HepG2 (cell line): ENCODE measurements around the gene ADGRL2. TPM values are rescaled to one million over a fixed set of nuclear protein-coding genes. Genes with fewer than 3 reads are reported as not detected.
A peak's percentile ranks its signal among the peaks of the same experiment; 100 is the strongest.

Experiments used
- ATAC-seq: fragments of 200-7000 bp; cut with Tn5 transposase; 3 replicates; pipeline ENCODE4 v1.9.1; 2020; ENCODE audit warnings: mild to moderate bottlenecking, moderate library complexity
- BruUV-seq: library from RNA; stranded (reverse); fragments of 400-500 nt; replicated peaks from 2 replicates; lab custom pipeline; 2021; lab: Mats Ljungman, UMichigan
- CTCF ChIA-PET: fragments of 300-600 bp; formaldehyde crosslinking; extraction: SDS; loops from one replicate; lab custom pipeline; 2021; ENCODE audit warnings: low total read pairs, inconsistent platforms, low intra/inter-chr PET ratio; lab: Yijun Ruan, JAX
- POLR2A ChIA-PET: fragments of 350-600 bp; sonication (Branson Sonifier 250); formaldehyde crosslinking; loops from one replicate; lab custom pipeline; 2020; ENCODE audit warnings: antibody characterized with exemption, inconsistent platforms; lab: Yijun Ruan, JAX
- DNase-seq: peaks from one replicate; pipeline ENCODE4 v3.0.0-alpha.2; 2015; ENCODE audit warnings: low spot score
- FAIRE-seq: peaks from 3 replicates; lab custom pipeline; 2011; peaks lifted over from hg19 to GRCh38; lab: Jason Lieb, UNC
- H2AFZ ChIP-seq: one replicate; pipeline ENCODE4 v1.6.1; 2011; ENCODE audit warnings: low read length, inconsistent platforms
- H3K27ac ChIP-seq: fragments of 300-600 bp; 3 replicates; pipeline ENCODE4 v1.8.0; 2011; ENCODE audit warnings: mixed run types, mild to moderate bottlenecking, mixed read lengths, low read length, inconsistent platforms; ENCODE audit not compliant: insufficient read depth; ENCODE audit errors: extremely low read length
- H3K27me3 ChIP-seq, 2 experiments: fragments of 200-600 bp in 1 of 2; 2 replicates in 1 of 2; 3 replicates in 1 of 2; pipeline versions ENCODE4 v1.6.0 to v1.8.0; 2011; ENCODE audit warnings: low read length in 2 of 2, mild to moderate bottlenecking in 2 of 2, moderate library complexity in 2 of 2, inconsistent platforms in 1 of 2; ENCODE audit not compliant: insufficient read depth in 2 of 2, control insufficient read depth in 1 of 2
- H3K36me3 ChIP-seq, 2 experiments: fragments of 200-600 bp in 1 of 2; replicated peaks in 1 of 2; 2 replicates in 1 of 2; 3 replicates in 1 of 2; pipeline versions ENCODE4 v1.5.1 to v1.8.0; 2011; ENCODE audit warnings: low read length in 2 of 2, inconsistent platforms in 1 of 2; ENCODE audit not compliant: insufficient read depth in 2 of 2, control insufficient read depth in 1 of 2
- H3K4me1 ChIP-seq: 2 replicates; pipeline ENCODE4 v1.5.1; 2012; ENCODE audit warnings: low read length, inconsistent platforms; ENCODE audit not compliant: insufficient read depth
- H3K4me2 ChIP-seq: 2 replicates; pipeline ENCODE4 v1.6.0; 2011; ENCODE audit warnings: low read depth, low read length, inconsistent platforms
- H3K4me3 ChIP-seq, 3 experiments: fragments of 200-600 bp in 1 of 3; sonication (generic), shearing (Covaris generic) in 1 of 3; replicated peaks in 1 of 3; 2 replicates each; pipeline ENCODE4 v1.5.1; 2011 to 2016; ENCODE audit warnings: low read length in 3 of 3, inconsistent platforms in 2 of 3, low read depth in 2 of 3, mild to moderate bottlenecking in 2 of 3, control low read depth in 1 of 3, mixed read lengths in 1 of 3; ENCODE audit not compliant: insufficient read depth in 1 of 3
- H3K79me2 ChIP-seq: one replicate; pipeline ENCODE4 v1.6.1; 2011; ENCODE audit warnings: low read length, inconsistent platforms; ENCODE audit not compliant: insufficient read depth
- H3K9ac ChIP-seq: 2 replicates; pipeline ENCODE4 v1.6.0; 2011; ENCODE audit warnings: mild to moderate bottlenecking, low read depth, low read length, inconsistent platforms; ENCODE audit not compliant: insufficient read depth
- H3K9me3 ChIP-seq: 2 replicates; pipeline ENCODE4 v1.5.1; 2012; ENCODE audit warnings: mild to moderate bottlenecking, low read length
- H4K20me1 ChIP-seq: 2 replicates; pipeline ENCODE4 v1.6.0; 2011; ENCODE audit warnings: inconsistent platforms, mild to moderate bottlenecking, low read length, moderate library complexity; ENCODE audit not compliant: insufficient read depth
- ARHGAP35 ChIP-seq: sonication (generic); formaldehyde crosslinking; IDR thresholded peaks from 2 replicates; pipeline ENCODE4 v1.9.0; 2022; ENCODE audit warnings: mild to moderate bottlenecking, inconsistent platforms, moderate library complexity, missing genetic modification reagents, borderline replicate concordance
- ARNTL ChIP-seq: sonication (generic); formaldehyde crosslinking; IDR thresholded peaks from 2 replicates; pipeline ENCODE4 v1.4.0; 2020; ENCODE audit warnings: mild to moderate bottlenecking, missing genetic modification reagents
- ATF3 ChIP-seq: sonication (generic); formaldehyde crosslinking; IDR thresholded peaks from 2 replicates; pipeline ENCODE4 v1.4.0; 2020; ENCODE audit warnings: missing genetic modification reagents
- CEBPB ChIP-seq: IDR thresholded peaks from 2 replicates; pipeline ENCODE4 v1.6.1; 2011; ENCODE audit warnings: low read depth, low read length, improper control_type of control experiment, borderline replicate concordance
- ETV5 ChIP-seq: IDR thresholded peaks from 2 replicates; pipeline ENCODE4 v1.6.1; 2018; ENCODE audit warnings: missing biosample characterization, missing genetic modification reagents, inconsistent platforms, borderline replicate concordance
- GABPB1 ChIP-seq: IDR thresholded peaks from 2 replicates; pipeline ENCODE4 v1.6.1; 2016; ENCODE audit warnings: mild to moderate bottlenecking, missing genetic modification reagents, moderate library complexity, missing compliant biosample characterization
- HNF4A ChIP-seq: sonication (generic); formaldehyde crosslinking; IDR thresholded peaks from 2 replicates; pipeline ENCODE4 v1.4.0; 2020; ENCODE audit warnings: missing genetic modification reagents
- HNRNPLL ChIP-seq: fragments of 200-400 bp; formaldehyde crosslinking; IDR thresholded peaks from 2 replicates; pipeline ENCODE4 v1.6.1; 2017; ENCODE audit warnings: mild to moderate bottlenecking, low read depth, low read length; ENCODE audit not compliant: poor library complexity, severe bottlenecking
- IRX3 ChIP-seq: sonication (generic); formaldehyde crosslinking; IDR thresholded peaks from 2 replicates; pipeline ENCODE4 v1.8.1; 2023; ENCODE audit warnings: mild to moderate bottlenecking, low read depth, missing genetic modification reagents, borderline replicate concordance
- KLF15 ChIP-seq: sonication (generic); formaldehyde crosslinking; IDR thresholded peaks from 2 replicates; pipeline ENCODE4 v1.8.1; 2023; ENCODE audit warnings: borderline replicate concordance, mild to moderate bottlenecking, inconsistent platforms, missing genetic modification reagents, mixed read lengths
- MLLT10 ChIP-seq: sonication (generic); formaldehyde crosslinking; IDR thresholded peaks from 2 replicates; pipeline ENCODE4 v1.4.0; 2020; ENCODE audit warnings: missing genetic modification reagents
- NFRKB ChIP-seq: fragments of 450-650 bp; IDR thresholded peaks from 2 replicates; pipeline ENCODE4 v1.6.1; 2017
- RBFOX2 ChIP-seq: fragments of 200-400 bp; formaldehyde crosslinking; IDR thresholded peaks from 2 replicates; pipeline ENCODE4 v1.6.1; 2017; ENCODE audit warnings: low read depth, mild to moderate bottlenecking, low read length
- SALL2 ChIP-seq: sonication (generic); formaldehyde crosslinking; IDR thresholded peaks from 2 replicates; pipeline ENCODE4 v1.8.1; 2023; ENCODE audit warnings: mild to moderate bottlenecking, missing genetic modification reagents, inconsistent platforms
- SRSF1 ChIP-seq: fragments of 200-400 bp; formaldehyde crosslinking; optimal IDR thresholded peaks from 2 replicates; pipeline ENCODE3; 2017; ENCODE audit warnings: mild to moderate bottlenecking, low read depth, low read length, moderate library complexity
- TCF7 ChIP-seq: sonication (generic); IDR thresholded peaks from 2 replicates; pipeline ENCODE4 v1.6.1; 2016; ENCODE audit warnings: antibody characterized with exemption, low read depth
- YEATS4 ChIP-seq: sonication (generic); formaldehyde crosslinking; IDR thresholded peaks from 2 replicates; pipeline ENCODE4 v1.4.0; 2020; ENCODE audit warnings: missing genetic modification reagents, borderline replicate concordance
- ZNF160 ChIP-seq: sonication (generic); formaldehyde crosslinking; IDR thresholded peaks from 2 replicates; pipeline ENCODE4 v1.8.0; 2022; ENCODE audit warnings: mild to moderate bottlenecking, inconsistent platforms, missing genetic modification reagents
- ZNF383 ChIP-seq: sonication (generic); formaldehyde crosslinking; IDR thresholded peaks from 2 replicates; pipeline ENCODE4 v1.4.0; 2020; ENCODE audit warnings: missing genetic modification reagents, mild to moderate bottlenecking, borderline replicate concordance
- ZNF460 ChIP-seq: sonication (generic); formaldehyde crosslinking; IDR thresholded peaks from 2 replicates; pipeline ENCODE4 v1.5.1; 2020; ENCODE audit warnings: missing genetic modification reagents, mild to moderate bottlenecking, borderline replicate concordance
- ZNF607 ChIP-seq: sonication (generic); formaldehyde crosslinking; IDR thresholded peaks from 2 replicates; pipeline ENCODE4 v1.5.1; 2020; ENCODE audit warnings: missing genetic modification reagents, mild to moderate bottlenecking, borderline replicate concordance
- ZNF781 ChIP-seq: sonication (generic); formaldehyde crosslinking; IDR thresholded peaks from 2 replicates; pipeline ENCODE4 v1.5.1; 2020; ENCODE audit warnings: borderline replicate concordance, mild to moderate bottlenecking, missing genetic modification reagents; ENCODE audit errors: not compliant biosample characterization
- ZNF788 ChIP-seq: sonication (generic); formaldehyde crosslinking; IDR thresholded peaks from 2 replicates; pipeline ENCODE4 v1.5.0; 2020; ENCODE audit warnings: mild to moderate bottlenecking, missing genetic modification reagents, borderline replicate concordance
- WGBS: methylation state at CpG from one replicate; pipeline ENCODE4 v1.1.6; 2017; ENCODE audit warnings: low lambda C conversion rate; 5-methylcytosine and 5-hydroxymethylcytosine counted together
- in situ Hi-C: cut with HindIII; loops from 2 replicates; pipeline ENCODE4 v1.10.0; 2017; ENCODE audit warnings: low pct_unique_long_range_greater_than_20kb; ENCODE audit not compliant: extremely low pct_ligation_motif_present
- intact Hi-C: fragments of 100-400 bp; cut with micrococcal nuclease; formaldehyde crosslinking; loops from one replicate; pipeline ENCODE4 v1.10.0; 2022; ENCODE audit not compliant: unreplicated experiment
- polyA plus RNA-seq, 8 experiments: library from polyadenylated mRNA; depleted of rRNA in 3 of 8; stranded (reverse) in 7 of 8; unstranded in 1 of 8; fragments of >200 nt; fragmentation: Illumina TruSeq in 4 of 8; extraction: Trizol in 4 of 8; gene quantifications; 2 replicates each; pipeline versions ENCODE4 v1.2.1 to v1.2.3, GENCODE V29; 2011 to 2016; ENCODE audit warnings: low read depth in 4 of 8, missing spikeins in 1 of 8, mixed read lengths in 1 of 8; ENCODE audit not compliant: insufficient read depth in 1 of 8
- total RNA-seq, 5 experiments: library from RNA; depleted of rRNA; stranded (reverse); fragments of >200 nt; fragmentation: Illumina TruSeq; extraction: Trizol; gene quantifications; 2 replicates each; pipeline ENCODE4 v1.2.3, GENCODE V29; 2016; ENCODE audit warnings: low read depth in 1 of 5
- TF ChIP-seq, protein P1 (sequence below): sonication (generic); formaldehyde crosslinking; IDR thresholded peaks from 2 replicates; pipeline ENCODE4 v1.4.0; 2020; ENCODE audit warnings: missing genetic modification reagents

The ADGRL2 gene
- total and polyA plus RNA-seq, 2 of the 13 experiments (the other 11 are each of a cell fraction or from before 2014, with no cell fraction given), result 15.3 to 31.6 TPM

- H4K20me1 ChIP-seq, result no peaks in the 10 kb centered on the region
- in situ Hi-C loops, result no loop called here
- intact Hi-C loops, result no loop called here
- no peaks in the 10 kb centered on the region for H3K36me3 ChIP-seq
- peak; percentile 77 for ATAC-seq
- POLR2A ChIA-PET, result interaction anchor here (1.0 kb wide), 1 partner anchor 46 kb away, joined by 3 read pairs; no protein-coding TSS in a partner anchor
- peak overlapping the region; percentile 69 for H3K9ac ChIP-seq
- no peaks in the 10 kb centered on the region for H3K9me3 ChIP-seq
- DNase-seq, result no peak
- CTCF ChIA-PET, result no interaction called here
- peak overlapping the region; percentile 56 to 77 (median 76) for H3K4me3 ChIP-seq
- peaks cover 2 to 17% of the 10 kb centered on the region in 2 experiments; a peak in 4 of 5 replicates for H3K27me3 ChIP-seq
- no peak overlapping the region for H2AFZ ChIP-seq
- no peak for FAIRE-seq
- H3K79me2 ChIP-seq, result peaks cover 47% of the 10 kb centered on the region
- WGBS, result 8% methylated on average over 19 of the region's 55 CpGs
- peak overlapping the region; percentile 69 for H3K27ac ChIP-seq
- BruUV-seq, result no TSS peak
- H3K4me1 ChIP-seq, result peaks cover 27% of the 10 kb centered on the region; the same call in 1 of the 2 replicates
- H3K4me2 ChIP-seq, result peak overlapping the region; percentile 65
- no peak for TF ChIP-seq ZNF607
- peak; percentile 15 for TF ChIP-seq SRSF1
- TF ChIP-seq HNRNPLL, result peak; percentile 54
- no peak for TF ChIP-seq TCF7
- no peak for TF ChIP-seq MLLT10 (CRISPR knock-in tag)
- TF ChIP-seq RBFOX2, result peak; percentile 68; the same call in 1 of the 2 replicates
- no peak for TF ChIP-seq ZNF160 (CRISPR knock-in tag)
- no peak for TF ChIP-seq ZNF460 (CRISPR knock-in tag)
- TF ChIP-seq ZNF383 (CRISPR knock-in tag), result no peak
- no peak for TF ChIP-seq YEATS4
- no peak for TF ChIP-seq IRX3 (CRISPR knock-in tag)
- no peak for TF ChIP-seq SALL2 (CRISPR knock-in tag)
- TF ChIP-seq, protein P1, sequence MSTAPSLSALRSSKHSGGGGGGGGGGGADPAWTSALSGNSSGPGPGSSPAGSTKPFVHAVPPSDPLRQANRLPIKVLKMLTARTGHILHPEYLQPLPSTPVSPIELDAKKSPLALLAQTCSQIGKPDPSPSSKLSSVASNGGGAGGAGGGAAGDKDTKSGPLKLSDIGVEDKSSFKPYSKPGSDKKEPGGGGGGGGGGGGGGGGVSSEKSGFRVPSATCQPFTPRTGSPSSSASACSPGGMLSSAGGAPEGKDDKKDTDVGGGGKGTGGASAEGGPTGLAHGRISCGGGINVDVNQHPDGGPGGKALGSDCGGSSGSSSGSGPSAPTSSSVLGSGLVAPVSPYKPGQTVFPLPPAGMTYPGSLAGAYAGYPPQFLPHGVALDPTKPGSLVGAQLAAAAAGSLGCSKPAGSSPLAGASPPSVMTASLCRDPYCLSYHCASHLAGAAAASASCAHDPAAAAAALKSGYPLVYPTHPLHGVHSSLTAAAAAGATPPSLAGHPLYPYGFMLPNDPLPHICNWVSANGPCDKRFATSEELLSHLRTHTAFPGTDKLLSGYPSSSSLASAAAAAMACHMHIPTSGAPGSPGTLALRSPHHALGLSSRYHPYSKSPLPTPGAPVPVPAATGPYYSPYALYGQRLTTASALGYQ (CRISPR knock-in tag), result no peak
- TF ChIP-seq NFRKB, result no peak
- no peak for TF ChIP-seq ZNF788 (CRISPR knock-in tag)
- no peak for TF ChIP-seq ETV5
- no peak for TF ChIP-seq ARHGAP35
- 0 out of 2 replicates have a peak, but pooled peaks have one; percentile 19 for TF ChIP-seq ATF3
- no peak for TF ChIP-seq ZNF781 (CRISPR knock-in tag)
- peak; percentile 27; the same call in 1 of the 2 replicates for TF ChIP-seq GABPB1 (CRISPR knock-in tag)
- TF ChIP-seq KLF15 (CRISPR knock-in tag), result no peak
- no peak for TF ChIP-seq CEBPB
- TF ChIP-seq HNF4A (CRISPR knock-in tag), result no peak
- no peak for TF ChIP-seq ARNTL (CRISPR knock-in tag)
Measured at GRCh38 chr1:81802707-81803430, 2.1 kb downstream of the ADGRL2 start.
